Keratinocyte (primary cell): ENCODE data around the gene GFRA4. TPM values are rescaled to one million over a fixed set of nuclear protein-coding genes. Genes with fewer than 3 reads are reported as not detected.

Experiments used
- DNase-seq: peaks from one replicate; pipeline ENCODE4 v3.0.0-alpha.2; 2011; ENCODE audit warnings: low read depth, missing footprints, low spot score
- FAIRE-seq: peaks from 2 replicates; lab custom pipeline; 2011; peaks lifted over from hg19 to GRCh38; lab: Jason Lieb, UNC
- H2AFZ ChIP-seq: 2 replicates; pipeline ENCODE4 v1.6.0; 2012; ENCODE audit warnings: low read length, control low read depth, inconsistent platforms; ENCODE audit not compliant: control insufficient read depth
- H3K27ac ChIP-seq: 2 replicates; pipeline ENCODE4 v1.5.1; 2011; ENCODE audit warnings: low read length; ENCODE audit not compliant: control insufficient read depth, insufficient read depth
- H3K27me3 ChIP-seq: 3 replicates; pipeline ENCODE4 v1.6.0; 2011; ENCODE audit warnings: low read length; ENCODE audit not compliant: control insufficient read depth, insufficient read depth; ENCODE audit errors: extremely low read depth
- H3K36me3 ChIP-seq, 2 experiments: 2 replicates in 1 of 2; 3 replicates in 1 of 2; pipeline ENCODE4 v1.5.1; 2011; ENCODE audit warnings: low read length in 2 of 2, mild to moderate bottlenecking in 1 of 2; ENCODE audit not compliant: control insufficient read depth in 2 of 2, insufficient read depth in 2 of 2; ENCODE audit errors: extremely low read depth in 1 of 2
- H3K4me1 ChIP-seq: 3 replicates; pipeline ENCODE4 v1.5.1; 2011; ENCODE audit warnings: low read length; ENCODE audit not compliant: control insufficient read depth, insufficient read depth; ENCODE audit errors: extremely low read depth
- H3K4me2 ChIP-seq: 3 replicates; pipeline ENCODE4 v1.6.0; 2011; ENCODE audit warnings: low read depth, low read length; ENCODE audit not compliant: control insufficient read depth, insufficient read depth; ENCODE audit errors: extremely low read depth
- H3K4me3 ChIP-seq, 3 experiments: fragments of 200-600 bp in 1 of 3; sonication (generic) in 1 of 3; 2 replicates in 2 of 3; 3 replicates in 1 of 3; pipeline ENCODE4 v1.5.1; 2011 to 2016; ENCODE audit warnings: low read length in 3 of 3, mild to moderate bottlenecking in 3 of 3, control low read depth in 2 of 3, inconsistent platforms in 1 of 3, low read depth in 1 of 3, mixed read lengths in 1 of 3, mixed run types in 1 of 3, moderate library complexity in 1 of 3; ENCODE audit not compliant: control insufficient read depth in 2 of 3, insufficient read depth in 2 of 3; ENCODE audit errors: extremely low read depth in 1 of 3
- H3K79me2 ChIP-seq: 2 replicates; pipeline ENCODE4 v1.6.0; 2012; ENCODE audit warnings: low read length; ENCODE audit not compliant: control insufficient read depth, insufficient read depth
- H3K9ac ChIP-seq: 3 replicates; pipeline ENCODE4 v1.6.0; 2011; ENCODE audit warnings: low read length; ENCODE audit not compliant: control insufficient read depth, insufficient read depth; ENCODE audit errors: extremely low read depth
- H3K9me1 ChIP-seq: 3 replicates; pipeline ENCODE4 v1.6.0; 2011; ENCODE audit warnings: low read length; ENCODE audit not compliant: control insufficient read depth, insufficient read depth; ENCODE audit errors: extremely low read depth
- H3K9me3 ChIP-seq: 2 replicates; pipeline ENCODE4 v1.5.1; 2012; ENCODE audit warnings: low read depth, low read length; ENCODE audit not compliant: control insufficient read depth
- H4K20me1 ChIP-seq: 3 replicates; pipeline ENCODE4 v1.6.0; 2011; ENCODE audit warnings: low read length; ENCODE audit not compliant: control insufficient read depth, insufficient read depth; ENCODE audit errors: extremely low read depth
- CTCF ChIP-seq, 3 experiments: IDR thresholded peaks in 1 of 3; conservative IDR thresholded peaks in 1 of 3; optimal IDR thresholded peaks in 1 of 3; 2 replicates in 2 of 3; 3 replicates in 1 of 3; pipeline versions ENCODE3 to v1.5.1; 2011; ENCODE audit warnings: low read length in 3 of 3, mild to moderate bottlenecking in 3 of 3, moderate library complexity in 2 of 3, control low read depth in 1 of 3, inconsistent platforms in 1 of 3; ENCODE audit not compliant: insufficient read depth in 2 of 3; ENCODE audit errors: extremely low read depth in 1 of 3
- EZH2 ChIP-seq: IDR thresholded peaks from one replicate; pipeline ENCODE4 v1.6.1; 2012; ENCODE audit warnings: inconsistent platforms, mild to moderate bottlenecking, low read length, moderate library complexity
- dilution Hi-C: fragments of 300-500 bp; cut with MboI; formaldehyde crosslinking; loops from one replicate; pipeline ENCODE4 v1.7.0; 2020; ENCODE audit warnings: low sequenced_read_pairs; ENCODE audit not compliant: extremely low pct_ligation_motif_present
- polyA plus RNA-seq, 5 experiments: library from polyadenylated mRNA; depleted of rRNA in 3 of 5; stranded (reverse) in 3 of 5; stranded (forward) in 1 of 5; unstranded in 1 of 5; fragments of >200 nt; gene quantifications; 1 replicate in 1 of 5; 2 replicates in 3 of 5; 3 replicates in 1 of 5; pipeline versions ENCODE4 v1.2.1 to v1.2.3, GENCODE V29; 2011 to 2012; ENCODE audit warnings: missing spikeins in 2 of 5, low read depth in 1 of 5, low replicate concordance in 1 of 5

Gene GFRA4
- polyA plus RNA-seq, 1 donor (not counting 4 experiments of a cell fraction or from before 2014, with no cell fraction given), result not detected

GRCh38 chr20:3632311-3633004 is 30.7 kb downstream of the GFRA4 start:
- Histone ChIP-seq H3K27me3 (no peaks in the 10 kb centered on the region), H3K79me2 (no peaks in the 10 kb centered on the region), H3K4me1 (no peaks in the 10 kb centered on the region), H3K36me3 (peaks cover 4 to 7% of the 10 kb centered on the region in 2 experiments), H3K27ac (no peak overlapping the region), H3K9me3 (no peaks in the 10 kb centered on the region), H2AFZ (no peak overlapping the region), H4K20me1 (no peaks in the 10 kb centered on the region), H3K9ac (no peak overlapping the region), H3K4me3 (no peak overlapping the region), H3K4me2 (no peak overlapping the region), H3K9me1 (peaks cover 4% of the 10 kb centered on the region)
- TF ChIP-seq CTCF (optimal IDR thresholded peaks at IDR 0.05 in 1 of 3, IDR thresholded peaks at IDR 0.05 in 1 of 3, conservative IDR thresholded peaks at IDR 0.05 in 1 of 3; ENCODE audit: extremely low read depth in 1 of 3, insufficient read depth in 2 of 3, low read length in 3 of 3), result peak in 1 of 3 experiments; percentile 16
- TF ChIP-seq EZH2, result no peak
- DNase-seq (no peak), FAIRE-seq (no peak)
- dilution Hi-C loops, result no loop called here

- H3K27ac ChIP-seq, result no peak overlapping the region
- no peak overlapping the region for H3K4me3 ChIP-seq
- dilution Hi-C loops, result no loop called here
- H3K9ac ChIP-seq, result no peak overlapping the region
- no peaks in the 10 kb centered on the region for H3K4me1 ChIP-seq
- DNase-seq, result no peak
- no peaks in the 10 kb centered on the region for H4K20me1 ChIP-seq
- no peak overlapping the region for H2AFZ ChIP-seq
- H3K27me3 ChIP-seq, result no peaks in the 10 kb centered on the region
- no peak overlapping the region for H3K4me2 ChIP-seq
- no peak for FAIRE-seq
- H3K79me2 ChIP-seq, result no peaks in the 10 kb centered on the region
- peaks cover 4% of the 10 kb centered on the region for H3K9me1 ChIP-seq
- peaks cover 4 to 6% of the 10 kb centered on the region in 2 experiments for H3K36me3 ChIP-seq
- H3K9me3 ChIP-seq, result no peaks in the 10 kb centered on the region
- TF ChIP-seq EZH2, result no peak
- no peak for TF ChIP-seq CTCF (optimal IDR thresholded peaks at IDR 0.05 in 1 of 3, IDR thresholded peaks at IDR 0.05 in 1 of 3, conservative IDR thresholded peaks at IDR 0.05 in 1 of 3; ENCODE audit: extremely low read depth in 1 of 3, insufficient read depth in 2 of 3, low read length in 3 of 3)
Measured at GRCh38 chr20:3631534-3631933, 31.7 kb downstream of the GFRA4 start.
